ENCODE data around the gene FPR3.

FPR3 gene

GRCh38 chr19:51815043-51815442 lies 20.1 kb downstream of the FPR3 start:
- no peak overlapping the region for H2AFZ ChIP-seq (ENCODE audit: low read depth, low read length, severe bottlenecking)
- H4K20me1 ChIP-seq (ENCODE audit: low read depth, low read length): no peaks in the 10 kb centered on the region
- no peak overlapping the region for H3K4me2 ChIP-seq (ENCODE audit: low read depth, low read length, poor library complexity, severe bottlenecking)
- H3K9ac ChIP-seq (ENCODE audit: low read length): no peak overlapping the region
- TF ChIP-seq EZH2phosphoT487 (conservative IDR thresholded peaks at IDR 0.05; ENCODE audit: low read length): no peak
- TF ChIP-seq CTCF (IDR thresholded peaks at IDR 0.05; ENCODE audit: insufficient read depth, low read length, poor library complexity, severe bottlenecking): no peak
- no peak overlapping the region for H3K27ac ChIP-seq (ENCODE audit: low read depth, low read length)
- no peaks in the 10 kb centered on the region for H3K36me3 ChIP-seq (ENCODE audit: low read length)
- no peak overlapping the region for H3K4me3 ChIP-seq (ENCODE audit: insufficient read depth, low read length, poor library complexity, severe bottlenecking)
- H3K9me2 ChIP-seq (replicated peaks; ENCODE audit: insufficient read depth, low read length): no peaks in the 10 kb centered on the region
- 0 out of 2 replicates have a peak, but pooled peaks cover 8% of the 10 kb centered on the region for H3K9me3 ChIP-seq (ENCODE audit: insufficient read depth, low read length)
- H3F3A ChIP-seq (ENCODE audit: insufficient read depth): no peaks in the 10 kb centered on the region
- H3K79me2 ChIP-seq (ENCODE audit: insufficient read depth, low read length): no peaks in the 10 kb centered on the region
- no peaks in the 10 kb centered on the region for H3K27me3 ChIP-seq (ENCODE audit: low read length)

- H3K79me2 ChIP-seq (ENCODE audit: insufficient read depth, low read length): no peaks in the 10 kb centered on the region
- no peak overlapping the region for H2AFZ ChIP-seq (ENCODE audit: low read depth, low read length, severe bottlenecking)
- H3K4me3 ChIP-seq (ENCODE audit: insufficient read depth, low read length, poor library complexity, severe bottlenecking): no peak overlapping the region
- no peaks in the 10 kb centered on the region for H3K36me3 ChIP-seq (ENCODE audit: low read length)
- H3K9me2 ChIP-seq (replicated peaks; ENCODE audit: insufficient read depth, low read length): no peaks in the 10 kb centered on the region
- no peak overlapping the region for H3K4me2 ChIP-seq (ENCODE audit: low read depth, low read length, poor library complexity, severe bottlenecking)
- H3K9me3 ChIP-seq (ENCODE audit: insufficient read depth, low read length): no peaks in the 10 kb centered on the region
- H4K20me1 ChIP-seq (ENCODE audit: low read depth, low read length): no peaks in the 10 kb centered on the region
- H3K27ac ChIP-seq (ENCODE audit: low read depth, low read length): no peak overlapping the region
- H3K27me3 ChIP-seq (ENCODE audit: low read length): no peaks in the 10 kb centered on the region
- H3K9ac ChIP-seq (ENCODE audit: low read length): no peak overlapping the region
- TF ChIP-seq CTCF (IDR thresholded peaks at IDR 0.05; ENCODE audit: insufficient read depth, low read length, poor library complexity, severe bottlenecking) (no peak), EZH2phosphoT487 (conservative IDR thresholded peaks at IDR 0.05; ENCODE audit: low read length) (no peak)
- H3F3A ChIP-seq (ENCODE audit: insufficient read depth): no peaks in the 10 kb centered on the region
These were observed 21.8 kb downstream of the FPR3 start for GRCh38 chr19:51816711-51817110.

DNA sequence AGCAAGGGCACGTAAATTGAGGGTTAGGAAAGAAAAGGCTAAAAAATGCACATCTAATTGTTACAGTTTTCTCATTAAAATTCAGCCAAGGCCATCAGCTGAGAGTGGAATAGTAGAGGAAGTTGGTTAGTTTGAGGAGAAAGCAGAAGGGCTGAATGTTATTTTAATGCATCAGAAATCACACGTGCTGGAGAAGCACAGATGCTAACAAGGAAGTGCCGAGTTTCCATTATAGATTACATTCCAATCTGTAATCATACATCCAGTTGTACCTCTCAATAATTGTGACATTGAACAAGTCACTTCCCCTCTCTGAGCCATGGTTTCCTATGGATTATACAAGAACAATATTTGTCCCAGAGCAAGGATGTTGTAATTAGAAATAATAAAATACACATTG lies 25.1 kb downstream of the FPR3 start:
- no peaks in the 10 kb centered on the region for H3K36me3 ChIP-seq (ENCODE audit: low read length)
- H3K9me3 ChIP-seq (ENCODE audit: insufficient read depth, low read length): no peaks in the 10 kb centered on the region
- no peak overlapping the region for H3K27ac ChIP-seq (ENCODE audit: low read depth, low read length)
- no peak overlapping the region for H3K9ac ChIP-seq (ENCODE audit: low read length)
- no peak for TF ChIP-seq CTCF (IDR thresholded peaks at IDR 0.05; ENCODE audit: insufficient read depth, low read length, poor library complexity, severe bottlenecking)
- TF ChIP-seq EZH2phosphoT487 (conservative IDR thresholded peaks at IDR 0.05; ENCODE audit: low read length): no peak
- H3F3A ChIP-seq (ENCODE audit: insufficient read depth): no peaks in the 10 kb centered on the region
- no peak overlapping the region for H3K4me2 ChIP-seq (ENCODE audit: low read depth, low read length, poor library complexity, severe bottlenecking)
- H3K9me2 ChIP-seq (replicated peaks; ENCODE audit: insufficient read depth, low read length): no peaks in the 10 kb centered on the region
- no peaks in the 10 kb centered on the region for H3K27me3 ChIP-seq (ENCODE audit: low read length)
- H3K79me2 ChIP-seq (ENCODE audit: insufficient read depth, low read length): no peaks in the 10 kb centered on the region
- no peak overlapping the region for H2AFZ ChIP-seq (ENCODE audit: low read depth, low read length, severe bottlenecking)
- H3K4me3 ChIP-seq (ENCODE audit: insufficient read depth, low read length, poor library complexity, severe bottlenecking): no peak overlapping the region
- H4K20me1 ChIP-seq (ENCODE audit: low read depth, low read length): no peaks in the 10 kb centered on the region
